ENCODE data around the gene SERPINA10.
"Not testable (repeated sequence)": the region's sequence is repeated elsewhere in the genome, so short reads cannot be mapped to it uniquely, and the experiment has no call there.

DNA sequence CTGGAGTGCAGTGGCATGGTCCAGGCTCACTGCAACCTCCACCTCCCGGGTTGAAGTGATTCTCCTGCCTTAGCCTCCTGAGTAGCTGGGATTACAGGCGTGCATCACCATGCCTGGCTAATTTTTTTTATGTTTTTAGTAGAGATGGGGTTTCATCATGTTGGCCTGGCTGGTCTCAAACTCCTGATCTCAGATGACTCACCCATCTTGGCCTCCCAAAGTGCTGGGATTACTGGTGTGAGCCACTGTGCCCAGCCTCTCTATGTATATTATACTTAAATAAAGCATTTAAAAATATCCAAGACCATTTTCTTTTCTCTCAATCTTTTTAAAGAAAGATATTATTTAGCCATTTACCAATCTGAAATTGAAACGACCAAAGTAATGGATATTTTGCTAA is 28.9 kb downstream of the SERPINA10 start:
- TF ChIP-seq, protein P1, sequence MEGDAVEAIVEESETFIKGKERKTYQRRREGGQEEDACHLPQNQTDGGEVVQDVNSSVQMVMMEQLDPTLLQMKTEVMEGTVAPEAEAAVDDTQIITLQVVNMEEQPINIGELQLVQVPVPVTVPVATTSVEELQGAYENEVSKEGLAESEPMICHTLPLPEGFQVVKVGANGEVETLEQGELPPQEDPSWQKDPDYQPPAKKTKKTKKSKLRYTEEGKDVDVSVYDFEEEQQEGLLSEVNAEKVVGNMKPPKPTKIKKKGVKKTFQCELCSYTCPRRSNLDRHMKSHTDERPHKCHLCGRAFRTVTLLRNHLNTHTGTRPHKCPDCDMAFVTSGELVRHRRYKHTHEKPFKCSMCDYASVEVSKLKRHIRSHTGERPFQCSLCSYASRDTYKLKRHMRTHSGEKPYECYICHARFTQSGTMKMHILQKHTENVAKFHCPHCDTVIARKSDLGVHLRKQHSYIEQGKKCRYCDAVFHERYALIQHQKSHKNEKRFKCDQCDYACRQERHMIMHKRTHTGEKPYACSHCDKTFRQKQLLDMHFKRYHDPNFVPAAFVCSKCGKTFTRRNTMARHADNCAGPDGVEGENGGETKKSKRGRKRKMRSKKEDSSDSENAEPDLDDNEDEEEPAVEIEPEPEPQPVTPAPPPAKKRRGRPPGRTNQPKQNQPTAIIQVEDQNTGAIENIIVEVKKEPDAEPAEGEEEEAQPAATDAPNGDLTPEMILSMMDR (IDR thresholded peaks at IDR 0.05) = not testable (repeated sequence)
- not testable (repeated sequence) for TF ChIP-seq POLR2AphosphoS5 (IDR thresholded peaks at IDR 0.05; ENCODE audit: insufficient read depth in 1 of 2, low read depth in 1 of 2); POLR2A (IDR thresholded peaks at IDR 0.05)
